Measurements from ENCODE around the gene OTUD5. TPM values are rescaled to one million over a fixed set of nuclear protein-coding genes. Genes with fewer than 3 reads are reported as not detected.
A peak's percentile ranks its signal among the peaks of the same experiment; 100 is the strongest.

OTUD5 gene
- total RNA-seq, 1 experiment from 2014 or later = 41.4 TPM

- BruUV-seq (replicated peaks) = no TSS peak
- POLR2A ChIA-PET (ENCODE audit: unreplicated experiment) = no interaction called here
- ATAC-seq = no peak
Observed at GRCh38 chrX:48920718-48921104, 36.7 kb downstream of the OTUD5 start.

GRCh38 chrX:48919947-48920717 is 37.3 kb downstream of the OTUD5 start:
- Histone ChIP-seq H3K4me3 (ENCODE audit: low read length) (peak overlapping the region; percentile 90; the same call in 1 of the 2 replicates), H3F3A (ENCODE audit: low read length, unreplicated experiment) (no peaks in the 10 kb centered on the region), H2AFZ (ENCODE audit: low read length) (no peak overlapping the region), H3K36me3 (ENCODE audit: low read depth, low read length) (peaks cover 9% of the 10 kb centered on the region; the same call in 1 of the 2 replicates), H3K4me2 (ENCODE audit: low read length) (peak overlapping the region; percentile 98), H3K27me3 (ENCODE audit: low read length) (no peaks in the 10 kb centered on the region), H3K9me3 (ENCODE audit: low read length) (no peaks in the 10 kb centered on the region), H3K4me1 (ENCODE audit: insufficient read depth, low read length) (peaks cover 13% of the 10 kb centered on the region), H3K27ac (ENCODE audit: low read length) (no peak overlapping the region), H3K9me2 (replicated peaks; ENCODE audit: low read length) (no peaks in the 10 kb centered on the region), H4K20me1 (ENCODE audit: low read length) (no peaks in the 10 kb centered on the region), H3K9ac (ENCODE audit: low read length) (no peak overlapping the region), H3K79me2 (ENCODE audit: low read length) (peaks cover 27% of the 10 kb centered on the region)
- no peak for DNase-seq
- intact Hi-C loops (cut with micrococcal nuclease) = loop anchor here (1.0 to 5.0 kb wide), 3 partner anchors 37 to 158 kb away; partner anchors contain the start of genes GLOD5 and OTUD5
- CTCF ChIA-PET = no interaction called here
- POLR2A ChIA-PET (ENCODE audit: unreplicated experiment) = no interaction called here
- no TSS peak for BruUV-seq (replicated peaks)
- TF ChIP-seq, protein P1, sequence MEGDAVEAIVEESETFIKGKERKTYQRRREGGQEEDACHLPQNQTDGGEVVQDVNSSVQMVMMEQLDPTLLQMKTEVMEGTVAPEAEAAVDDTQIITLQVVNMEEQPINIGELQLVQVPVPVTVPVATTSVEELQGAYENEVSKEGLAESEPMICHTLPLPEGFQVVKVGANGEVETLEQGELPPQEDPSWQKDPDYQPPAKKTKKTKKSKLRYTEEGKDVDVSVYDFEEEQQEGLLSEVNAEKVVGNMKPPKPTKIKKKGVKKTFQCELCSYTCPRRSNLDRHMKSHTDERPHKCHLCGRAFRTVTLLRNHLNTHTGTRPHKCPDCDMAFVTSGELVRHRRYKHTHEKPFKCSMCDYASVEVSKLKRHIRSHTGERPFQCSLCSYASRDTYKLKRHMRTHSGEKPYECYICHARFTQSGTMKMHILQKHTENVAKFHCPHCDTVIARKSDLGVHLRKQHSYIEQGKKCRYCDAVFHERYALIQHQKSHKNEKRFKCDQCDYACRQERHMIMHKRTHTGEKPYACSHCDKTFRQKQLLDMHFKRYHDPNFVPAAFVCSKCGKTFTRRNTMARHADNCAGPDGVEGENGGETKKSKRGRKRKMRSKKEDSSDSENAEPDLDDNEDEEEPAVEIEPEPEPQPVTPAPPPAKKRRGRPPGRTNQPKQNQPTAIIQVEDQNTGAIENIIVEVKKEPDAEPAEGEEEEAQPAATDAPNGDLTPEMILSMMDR (conservative IDR thresholded peaks at IDR 0.05; ENCODE audit: low read depth, low read length) = no peak
- no peak for TF ChIP-seq EZH2 (IDR thresholded peaks at IDR 0.05; ENCODE audit: low read length, unreplicated experiment)
- TF ChIP-seq EZH2phosphoT487 (IDR thresholded peaks at IDR 0.05; ENCODE audit: borderline replicate concordance, low read length) = no peak
- peak; percentile 2; the same call in 1 of the 2 replicates for ATAC-seq

More at GRCh38 chrX:48920718-48921104, 36.7 kb downstream of the OTUD5 start:
- Histone ChIP-seq H3F3A (ENCODE audit: low read length, unreplicated experiment) (no peaks in the 10 kb centered on the region), H4K20me1 (ENCODE audit: low read length) (no peaks in the 10 kb centered on the region), H3K9me3 (ENCODE audit: low read length) (no peaks in the 10 kb centered on the region), H3K9ac (ENCODE audit: low read length) (no peak overlapping the region), H3K79me2 (ENCODE audit: low read length) (peaks cover 21% of the 10 kb centered on the region), H3K4me2 (ENCODE audit: low read length) (no peak overlapping the region), H3K36me3 (ENCODE audit: low read depth, low read length) (peaks cover 9% of the 10 kb centered on the region; the same call in 1 of the 2 replicates), H3K27ac (ENCODE audit: low read length) (no peak overlapping the region), H3K27me3 (ENCODE audit: low read length) (no peaks in the 10 kb centered on the region), H3K4me1 (ENCODE audit: insufficient read depth, low read length) (peaks cover 13% of the 10 kb centered on the region), H2AFZ (ENCODE audit: low read length) (no peak overlapping the region), H3K9me2 (replicated peaks; ENCODE audit: low read length) (no peaks in the 10 kb centered on the region), H3K4me3 (ENCODE audit: low read length) (no peak overlapping the region)
- TF ChIP-seq EZH2phosphoT487 (IDR thresholded peaks at IDR 0.05; ENCODE audit: borderline replicate concordance, low read length) = no peak
- TF ChIP-seq, protein P1 (conservative IDR thresholded peaks at IDR 0.05; ENCODE audit: low read depth, low read length) = no peak
- TF ChIP-seq EZH2 (IDR thresholded peaks at IDR 0.05; ENCODE audit: low read length, unreplicated experiment) = no peak
- CTCF ChIA-PET = no interaction called here
- intact Hi-C loops (cut with micrococcal nuclease) = no loop called here
- no peak for DNase-seq

- H3K36me3 ChIP-seq (ENCODE audit: low read depth, low read length) = peaks cover 14% of the 10 kb centered on the region; the same call in 1 of the 2 replicates
- H3K4me3 ChIP-seq (ENCODE audit: low read length) = peak overlapping the region; percentile 90
- ChIA-PET POLR2A (ENCODE audit: unreplicated experiment) (no interaction called here), CTCF (no interaction called here)
- DNase-seq = no peak
- no peaks in the 10 kb centered on the region for H3K27me3 ChIP-seq (ENCODE audit: low read length)
- H3K9me2 ChIP-seq (replicated peaks; ENCODE audit: low read length) = no peaks in the 10 kb centered on the region
- H3F3A ChIP-seq (ENCODE audit: low read length, unreplicated experiment) = no peaks in the 10 kb centered on the region
- H2AFZ ChIP-seq (ENCODE audit: low read length) = peak overlapping the region; percentile 57
- peak overlapping the region; percentile 8; the same call in 1 of the 2 replicates for H3K9ac ChIP-seq (ENCODE audit: low read length)
- H3K79me2 ChIP-seq (ENCODE audit: low read length) = peaks cover 29% of the 10 kb centered on the region
- H4K20me1 ChIP-seq (ENCODE audit: low read length) = no peaks in the 10 kb centered on the region
- ATAC-seq = peak; percentile 25
- no TSS peak for BruUV-seq (replicated peaks)
- peak overlapping the region; percentile 98 for H3K4me2 ChIP-seq (ENCODE audit: low read length)
- H3K9me3 ChIP-seq (ENCODE audit: low read length) = no peaks in the 10 kb centered on the region
- H3K4me1 ChIP-seq (ENCODE audit: insufficient read depth, low read length) = peaks cover 13% of the 10 kb centered on the region
- TF ChIP-seq EZH2 (IDR thresholded peaks at IDR 0.05; ENCODE audit: low read length, unreplicated experiment) (no peak), EZH2phosphoT487 (IDR thresholded peaks at IDR 0.05; ENCODE audit: borderline replicate concordance, low read length) (no peak)
- H3K27ac ChIP-seq (ENCODE audit: low read length) = no peak overlapping the region
- intact Hi-C loops (cut with micrococcal nuclease) = loop anchor here (1.0 to 5.0 kb wide), 3 partner anchors 38 to 157 kb away; partner anchors contain the start of genes GLOD5 and OTUD5
Observed at GRCh38 chrX:48919360-48919841, 38.0 kb downstream of the OTUD5 start.

All from PC-3 (cell line).